GM18873 (cell line): Measurements from ENCODE around the gene STX8.

Experiments
- ATAC-seq: cut with Tn5 transposase; IDR thresholded peaks from one replicate; pipeline ENCODE4 v1.9.1; 2021; ENCODE audit warnings: mild to moderate bottlenecking, moderate library complexity, moderate number of reproducible peaks; ENCODE audit not compliant: unreplicated experiment, low FRiP score

The STX8 gene

GRCh38 chr17:9512323-9513168 is 63.1 kb downstream of the STX8 start:
- no peak for ATAC-seq

GRCh38 chr17:9509236-9509816 is 66.3 kb downstream of the STX8 start:
- ATAC-seq, result no peak

- ATAC-seq, result no peak
Observed at GRCh38 chr17:9499041-9499440, 76.6 kb downstream of the STX8 start.

- no peak for ATAC-seq
Observed at GRCh38 chr17:9498490-9498889, 77.1 kb downstream of the STX8 start.

GRCh38 chr17:9488556-9488955 is 87.1 kb downstream of the STX8 start:
- no peak for ATAC-seq

GRCh38 chr17:9487406-9487805 is 88.2 kb downstream of the STX8 start:
- no peak for ATAC-seq

GRCh38 chr17:9484789-9485188 is 90.8 kb downstream of the STX8 start:
- no peak for ATAC-seq

- no peak for ATAC-seq
Observed at GRCh38 chr17:9479964-9480363, 95.7 kb downstream of the STX8 start.

GRCh38 chr17:9478889-9479288 is 96.7 kb downstream of the STX8 start:
- no peak for ATAC-seq

GRCh38 chr17:9475101-9475658 is 100.4 kb downstream of the STX8 start:
- no peak for ATAC-seq

- no peak for ATAC-seq
Observed at GRCh38 chr17:9473711-9474110, 101.9 kb downstream of the STX8 start.

GRCh38 chr17:9472541-9472940 is 103.1 kb downstream of the STX8 start:
- no peak for ATAC-seq

GRCh38 chr17:9472094-9472493 is 103.5 kb downstream of the STX8 start:
- ATAC-seq, result no peak

GRCh38 chr17:9470171-9470570 is 105.4 kb downstream of the STX8 start:
- ATAC-seq, result no peak

- ATAC-seq, result no peak
Observed at GRCh38 chr17:9468937-9469336, 106.7 kb downstream of the STX8 start.

GRCh38 chr17:9468532-9468931 is 107.1 kb downstream of the STX8 start:
- ATAC-seq, result no peak

- no peak for ATAC-seq
Observed at GRCh38 chr17:9467518-9467917, 108.1 kb downstream of the STX8 start.

- ATAC-seq, result no peak
Observed at GRCh38 chr17:9465210-9465921, 110.3 kb downstream of the STX8 start.

GRCh38 chr17:9457005-9457404 is 118.6 kb downstream of the STX8 start:
- ATAC-seq, result no peak

- no peak for ATAC-seq
Observed at GRCh38 chr17:9456330-9456729, 119.3 kb downstream of the STX8 start.

GRCh38 chr17:9451934-9452333 is 123.7 kb downstream of the STX8 start:
- ATAC-seq, result no peak
